ENCODE measurements around the gene MSANTD2.

MSANTD2 gene

DNA sequence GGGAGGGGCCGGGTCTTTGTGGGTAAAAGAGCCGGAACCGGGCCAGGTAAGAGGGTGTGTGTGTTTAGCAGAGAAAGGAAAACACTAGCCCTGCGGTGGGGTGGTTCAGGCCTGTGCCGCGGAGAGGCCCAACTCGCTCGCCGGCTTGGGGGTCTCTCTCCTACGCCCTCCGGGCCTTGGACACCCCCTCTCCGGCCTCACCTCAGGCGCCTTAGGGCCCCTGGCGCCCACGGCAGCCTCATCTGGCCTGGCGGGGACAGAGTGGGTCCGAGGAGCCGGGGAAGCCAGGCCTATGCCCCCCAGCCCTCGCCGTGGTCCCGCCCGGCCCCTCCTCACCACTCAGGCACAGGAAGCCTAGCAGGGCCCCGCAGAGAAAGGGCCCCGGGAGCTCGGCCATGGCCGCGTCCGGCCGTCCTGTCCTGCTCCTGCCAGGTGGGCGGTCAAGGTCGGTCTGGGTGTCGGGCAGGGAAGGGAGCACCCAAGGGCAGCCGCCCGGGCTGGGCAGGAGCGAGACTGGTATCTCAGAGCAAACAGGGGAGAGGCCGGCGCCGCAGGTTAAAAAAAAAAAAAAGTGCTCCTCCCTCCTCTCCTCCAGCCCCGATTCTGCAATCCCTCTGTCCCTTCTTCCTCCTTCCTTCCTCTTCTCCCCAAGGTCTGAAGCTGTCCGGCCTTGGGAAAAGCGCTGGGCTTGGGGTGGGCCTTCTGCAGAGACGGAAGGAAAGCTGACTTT lies 48.3 kb downstream of the MSANTD2 start, which contains the start of gene VSIG2:
TSS of gene VSIG2 (minus strand) at position 515 of the 730 bp plus-strand sequence. CDS start at position 397, 118 bp downstream.
- no peak for DNase-seq

DNA sequence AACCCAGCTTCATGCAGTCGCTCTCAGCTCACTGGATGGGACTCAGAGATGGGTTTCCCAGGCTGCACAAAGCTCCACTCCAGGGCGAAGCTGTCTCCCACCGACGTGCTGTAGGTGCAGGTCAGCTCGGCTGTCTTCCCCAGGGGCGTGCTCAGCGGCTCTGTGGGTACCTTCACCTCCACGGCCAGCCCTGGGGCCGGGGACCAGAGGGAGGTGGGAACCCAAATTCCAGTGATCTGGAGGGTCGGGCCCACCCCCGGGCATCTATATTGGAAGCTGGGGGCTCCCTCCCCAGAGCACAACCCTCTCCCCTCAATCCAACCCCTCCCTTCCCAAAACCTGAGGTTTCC lies 48.8 kb downstream of the MSANTD2 start:
- no peak for DNase-seq

DNA sequence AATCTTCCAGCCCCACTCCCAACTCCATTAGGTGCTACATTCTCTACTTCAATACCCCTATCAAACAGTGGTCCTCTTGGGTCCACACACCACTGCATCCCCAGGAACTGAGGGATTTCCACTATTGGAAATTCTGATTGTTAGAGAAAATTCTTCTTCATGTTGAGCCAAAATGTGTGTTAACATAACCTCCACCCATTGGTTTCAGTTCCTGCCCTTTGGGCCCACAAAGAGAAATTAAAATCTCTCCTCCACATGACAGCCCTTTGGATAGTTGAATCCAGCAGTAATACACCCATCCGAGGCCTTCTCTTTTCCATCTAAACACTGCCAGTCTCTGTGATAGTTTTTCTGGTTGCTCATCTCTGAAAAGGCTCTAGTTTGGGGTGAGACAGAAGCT lies 50.3 kb downstream of the MSANTD2 start:
- DNase-seq = no peak

- no peak for DNase-seq
These were observed 51.5 kb downstream of the MSANTD2 start for GRCh38 chr11:124748481-124749343.

GRCh38 chr11:124748100-124748418 lies 52.1 kb downstream of the MSANTD2 start:
- DNase-seq = no peak

DNA sequence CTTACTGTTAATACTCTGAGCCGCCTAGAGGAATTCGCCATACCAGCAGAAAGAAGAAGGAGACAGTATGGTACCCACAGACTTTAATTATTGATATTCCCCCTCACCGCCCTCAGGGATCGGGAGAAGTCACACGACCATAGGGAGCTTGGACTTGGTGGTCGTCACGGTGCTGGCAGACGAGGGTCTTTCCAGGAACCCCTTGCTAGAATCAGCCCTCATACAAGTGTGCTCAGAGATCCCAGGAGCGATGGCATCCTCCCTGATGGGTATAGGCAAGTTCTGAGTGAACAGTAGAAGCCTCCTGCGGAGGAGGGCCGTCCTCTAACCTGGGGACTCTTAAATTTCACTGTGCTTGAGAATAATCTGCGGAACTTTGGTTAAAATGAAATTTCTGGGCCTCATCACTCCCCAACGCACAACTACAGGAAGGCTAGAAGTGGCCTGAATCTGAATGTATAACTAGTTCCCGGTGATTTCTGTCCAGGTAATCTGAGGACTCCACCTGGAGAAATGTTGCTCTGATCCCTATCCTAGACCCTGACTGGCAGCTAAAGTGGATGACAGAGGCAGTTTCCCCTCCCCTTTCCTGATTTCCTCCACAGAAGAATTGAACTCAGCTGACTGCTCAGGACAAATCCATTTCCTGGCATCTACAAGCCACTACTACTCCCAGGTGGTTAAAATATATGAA lies 52.7 kb downstream of the MSANTD2 start:
- DNase-seq = no peak

GRCh38 chr11:124746621-124747243 lies 53.5 kb downstream of the MSANTD2 start:
- peak; percentile 87 for DNase-seq

DNA sequence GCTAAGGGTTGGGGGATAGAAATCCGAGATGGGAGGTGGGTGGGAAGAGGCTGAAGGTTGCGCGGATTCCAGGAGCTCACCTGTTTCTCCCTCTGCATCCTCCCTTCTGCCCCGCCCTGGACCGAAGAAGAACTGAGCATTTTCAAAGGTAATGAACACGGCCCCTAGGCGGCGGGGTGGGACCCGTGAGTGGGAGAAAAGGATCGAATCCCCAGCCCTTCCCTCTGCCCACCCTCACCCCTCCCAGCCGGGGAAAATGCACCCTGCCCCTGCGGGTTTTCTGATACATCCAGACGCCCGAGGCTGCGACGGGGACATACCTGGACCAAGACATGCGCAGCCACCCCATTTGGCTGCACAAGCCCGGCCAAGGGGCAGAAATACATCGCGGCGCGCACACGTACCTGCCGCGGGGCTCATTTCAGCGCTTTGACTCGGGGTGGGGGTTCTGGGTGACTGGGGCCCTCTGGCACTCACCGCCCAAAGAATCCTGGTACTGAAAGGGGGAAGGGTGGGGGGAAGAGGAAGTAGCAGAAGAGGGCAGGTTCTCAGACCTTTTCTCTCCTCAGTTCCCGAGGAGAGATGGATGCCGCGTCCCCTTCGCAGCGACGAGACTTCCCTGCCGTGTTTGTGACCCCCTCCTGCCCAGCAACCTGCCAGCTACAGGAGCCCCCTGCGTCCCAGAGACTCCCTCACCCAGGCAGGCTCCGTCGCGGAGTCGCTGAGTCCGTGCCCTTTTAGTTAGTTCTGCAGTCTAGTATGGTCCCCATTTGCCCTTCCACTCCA lies 54.2 kb downstream of the MSANTD2 start:
- peak; percentile 46 for DNase-seq

DNA sequence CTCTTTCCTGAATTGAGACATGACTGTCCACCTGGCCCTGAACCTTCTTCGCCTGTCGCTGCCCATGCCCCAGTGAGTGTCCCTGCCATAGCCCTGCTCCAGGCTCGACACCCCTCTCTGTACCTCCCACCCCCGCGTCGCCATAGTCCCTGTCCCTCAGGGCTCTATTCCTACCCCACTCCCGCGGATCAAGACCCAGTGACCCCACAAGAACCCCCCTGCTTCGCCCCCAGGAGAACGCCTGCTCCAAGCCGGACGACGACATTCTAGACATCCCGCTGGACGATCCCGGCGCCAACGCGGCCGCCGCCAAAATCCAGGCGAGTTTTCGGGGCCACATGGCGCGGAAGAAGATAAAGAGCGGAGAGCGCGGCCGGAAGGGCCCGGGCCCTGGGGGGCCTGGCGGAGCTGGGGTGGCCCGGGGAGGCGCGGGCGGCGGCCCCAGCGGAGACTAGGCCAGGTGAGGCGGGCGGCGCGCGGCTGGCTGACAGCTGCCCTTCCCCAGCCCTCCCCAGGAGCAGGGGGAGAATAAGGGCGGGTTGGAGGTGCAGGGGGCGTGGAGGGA lies 54.9 kb downstream of the MSANTD2 start:
- no peak for DNase-seq

GRCh38 chr11:124743050-124743449 lies 57.2 kb downstream of the MSANTD2 start:
- no peak for DNase-seq

DNA sequence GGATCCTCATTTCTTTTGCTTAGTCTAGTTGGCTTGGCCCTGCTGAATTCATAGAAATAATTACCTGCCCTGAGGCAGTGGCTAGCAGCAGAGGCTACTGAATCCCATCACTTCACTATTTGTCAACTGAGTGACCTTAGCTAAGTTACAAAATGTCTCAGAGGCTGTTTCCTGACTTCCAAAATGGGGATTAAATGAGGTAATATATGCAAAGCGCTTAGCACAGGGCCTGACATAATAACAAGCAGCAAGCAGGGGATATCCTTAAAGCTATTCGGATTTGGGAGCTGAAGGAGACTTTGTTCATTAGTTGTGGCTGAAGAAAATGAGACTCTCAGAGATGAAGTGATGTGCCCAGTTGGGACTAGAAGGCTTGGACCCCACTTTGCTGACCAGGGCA lies 57.7 kb downstream of the MSANTD2 start:
- no peak for DNase-seq

DNA sequence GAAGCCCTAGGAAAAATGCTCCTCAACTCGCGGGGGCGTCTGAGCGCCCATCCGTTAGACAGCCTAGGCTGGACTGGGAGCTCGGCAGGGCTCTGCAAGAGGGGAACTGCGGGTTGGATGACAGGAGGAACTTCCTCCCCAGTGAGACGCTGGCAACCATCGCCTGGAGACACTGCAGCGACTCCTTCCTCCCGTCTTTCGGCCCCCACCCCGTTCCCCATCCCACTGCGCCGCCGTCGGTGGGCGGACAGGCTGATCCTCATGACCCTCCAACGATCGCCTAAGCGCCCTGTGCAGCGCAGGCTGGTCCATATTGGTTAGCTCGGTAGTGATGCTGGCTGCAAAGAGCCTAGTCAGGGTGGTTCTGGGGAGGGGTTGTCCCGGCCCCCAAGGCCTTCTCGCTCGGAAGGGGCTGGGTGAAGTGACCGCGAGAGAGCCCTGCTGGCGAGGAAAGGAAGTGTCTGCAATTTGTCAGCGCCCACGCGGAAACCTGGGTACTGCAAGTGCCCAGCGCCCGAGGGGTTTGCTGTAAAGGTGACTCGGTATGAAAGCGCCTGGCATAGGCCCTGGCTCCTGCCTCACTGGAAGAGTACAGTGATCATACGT lies 59.8 kb downstream of the MSANTD2 start:
- peak; percentile 71 for DNase-seq

DNA sequence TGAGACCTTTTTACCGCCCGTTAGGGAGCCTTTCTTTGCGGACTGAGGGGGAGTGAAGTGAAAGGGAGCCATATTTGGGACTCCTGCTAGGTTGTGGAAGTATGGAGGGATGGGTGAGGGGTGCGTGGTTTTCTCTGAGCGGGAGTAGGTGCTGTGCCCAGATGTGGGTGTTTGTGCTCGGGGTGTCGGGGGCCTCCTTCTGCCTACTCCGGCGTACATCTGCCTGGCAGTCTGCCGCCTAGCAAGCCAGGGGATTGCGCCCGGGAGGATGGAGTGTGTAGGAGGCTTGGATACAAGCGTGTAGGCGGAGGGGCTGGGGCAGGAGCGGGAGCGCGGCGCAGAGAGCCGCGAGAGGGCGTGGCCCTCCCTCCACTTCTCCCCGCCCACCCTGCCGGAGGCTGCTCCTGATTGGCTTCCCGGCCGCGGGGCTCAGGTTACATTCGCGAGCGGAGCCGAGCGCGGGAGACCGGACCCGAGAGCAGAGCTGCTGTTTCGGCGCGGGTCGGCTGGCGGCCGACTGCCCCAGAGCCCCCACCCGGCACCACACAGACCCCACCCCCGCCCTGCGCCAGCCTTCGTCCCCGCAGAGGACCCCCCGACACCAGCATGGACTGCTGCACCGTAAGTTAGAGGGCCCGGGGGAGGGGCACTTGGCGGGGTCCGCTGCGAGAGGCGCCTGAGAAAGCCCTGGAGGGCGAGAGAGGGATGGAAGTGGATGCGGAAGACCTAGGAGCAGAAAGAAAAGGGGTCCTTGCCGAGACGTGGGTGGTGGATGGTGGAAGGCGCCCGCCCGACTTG lies 60.5 kb downstream of the MSANTD2 start, which contains the start of gene NRGN:
TSS of gene NRGN (plus strand) at position 464 of the 798 bp plus-strand sequence. CDS start at position 607, 143 bp downstream.
- DNase-seq = peak; percentile 97

GRCh38 chr11:124738713-124739478 lies 61.3 kb downstream of the MSANTD2 start:
- no peak for DNase-seq

DNA sequence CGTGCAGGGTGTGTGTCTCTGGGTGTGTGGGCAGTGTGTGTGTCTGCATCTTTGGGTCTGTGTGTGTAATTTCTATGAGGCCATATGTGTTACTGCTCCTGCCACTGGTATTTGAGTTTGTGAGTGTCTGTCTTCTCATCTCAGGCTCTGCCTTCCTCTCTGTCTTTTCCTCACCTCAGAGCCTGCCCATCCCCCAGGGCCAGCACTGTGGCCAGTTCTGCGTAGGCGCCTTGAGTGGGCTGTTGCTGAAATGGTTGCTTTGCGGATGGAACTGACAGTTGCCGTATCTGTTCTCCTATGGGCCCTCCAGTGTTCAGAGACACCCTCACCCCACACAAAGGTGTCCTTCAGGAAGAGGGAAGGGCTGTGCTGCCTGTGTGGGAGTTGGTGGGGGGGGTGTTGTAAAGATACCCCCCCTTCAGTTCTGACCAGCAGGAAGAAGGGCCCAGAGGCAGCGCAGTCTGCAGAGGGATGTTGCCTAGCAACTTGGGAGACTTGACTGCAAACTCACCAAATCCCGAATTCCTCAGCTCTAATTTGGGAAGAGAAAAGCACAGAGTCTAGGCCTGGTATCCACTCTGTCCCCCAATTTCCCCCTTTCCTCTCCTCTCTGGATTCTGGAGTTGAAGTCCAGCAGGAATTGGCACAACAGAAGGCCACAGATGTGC lies 62.4 kb downstream of the MSANTD2 start:
- DNase-seq = no peak

GRCh38 chr11:124736736-124737135 lies 63.5 kb downstream of the MSANTD2 start:
- peak; percentile 67 for DNase-seq

- DNase-seq = peak; percentile 72
These were observed 68.0 kb downstream of the MSANTD2 start for GRCh38 chr11:124732230-124732629.

DNA sequence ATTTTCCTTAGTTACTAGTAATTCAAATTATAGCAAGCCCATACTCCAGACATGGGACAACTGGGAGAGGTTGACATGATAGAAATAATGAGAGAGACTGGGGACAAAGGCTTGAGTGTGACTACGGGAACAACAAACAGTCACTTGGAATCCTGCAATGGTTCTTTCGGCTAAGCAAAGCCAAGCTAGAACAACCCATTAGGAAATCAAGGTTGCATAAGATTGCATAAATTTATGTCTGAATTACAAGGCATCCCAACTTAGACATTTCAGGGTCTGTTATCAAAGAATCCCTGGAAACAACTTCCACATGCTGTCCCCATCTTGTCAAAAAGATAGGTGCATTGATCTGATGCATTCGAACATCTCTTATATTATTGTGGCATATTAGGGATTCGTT lies 70.6 kb downstream of the MSANTD2 start:
- no peak for DNase-seq

- DNase-seq = no peak
These were observed 72.1 kb downstream of the MSANTD2 start for GRCh38 chr11:124728134-124728533.
